ENCODE measurements around the gene TOE1. TPM values are rescaled to one million over a fixed set of nuclear protein-coding genes. Genes with fewer than 3 reads are reported as not detected.
"Not testable (repeated sequence)": the region's sequence is repeated elsewhere in the genome, so short reads cannot be mapped to it uniquely, and the experiment has no call there.

The TOE1 gene
- total RNA-seq, 4 donors from 2014 or later, result 6.0 to 11.9 (median 9.6) TPM

- WGBS, 2 donors, result 91 to 94% methylated on average over 6 of the region's 6 CpGs
- no peak overlapping the region for H3K4me3 ChIP-seq (ENCODE audit: low read depth, poor library complexity, severe bottlenecking)
- TF ChIP-seq CTCF (IDR thresholded peaks at IDR 0.05), result no peak
- no peak for TF ChIP-seq POLR2A (IDR thresholded peaks at IDR 0.05)
- DNase-seq (ENCODE audit: low spot score in 2 of 2), result no peak
- intact Hi-C loops (cut with DNase I; ENCODE audit: low total_unique reads), result no loop called here
These were observed 39.6 kb downstream of the TOE1 start for GRCh38 chr1:45379524-45379923.

GRCh38 chr1:45380125-45380524 lies 40.2 kb downstream of the TOE1 start:
- intact Hi-C loops (cut with DNase I; ENCODE audit: low total_unique reads), result no loop called here
- 91 to 98% methylated on average over 4 of the region's 4 CpGs for WGBS, 2 donors
- DNase-seq (ENCODE audit: low spot score in 2 of 2), result no peak

GRCh38 chr1:45380730-45381129 lies 40.8 kb downstream of the TOE1 start:
- intact Hi-C loops (cut with DNase I; ENCODE audit: low total_unique reads), result no loop called here
- TF ChIP-seq CTCF (IDR thresholded peaks at IDR 0.05) (no peak), POLR2A (IDR thresholded peaks at IDR 0.05) (no peak)
- H3K4me3 ChIP-seq (ENCODE audit: low read depth, poor library complexity, severe bottlenecking), result no peak overlapping the region
- 76% methylated on average over 1 of the region's 1 CpG for WGBS, 2 donors
- DNase-seq (ENCODE audit: low spot score in 2 of 2), result no peak

More at GRCh38 chr1:45380125-45380524, 40.2 kb downstream of the TOE1 start:
- no peak overlapping the region for H3K4me3 ChIP-seq (ENCODE audit: low read depth, poor library complexity, severe bottlenecking)
- no peak for TF ChIP-seq POLR2A (IDR thresholded peaks at IDR 0.05)
- no peak for TF ChIP-seq CTCF (IDR thresholded peaks at IDR 0.05)

GRCh38 chr1:45381243-45381642 lies 41.3 kb downstream of the TOE1 start:
- TF ChIP-seq CTCF (IDR thresholded peaks at IDR 0.05), result no peak
- no peak for TF ChIP-seq POLR2A (IDR thresholded peaks at IDR 0.05)
- intact Hi-C loops (cut with DNase I; ENCODE audit: low total_unique reads), result no loop called here
- no peak for DNase-seq (ENCODE audit: low spot score in 2 of 2)
- WGBS, 2 donors, result 94 to 96% methylated on average over 2 of the region's 2 CpGs
- H3K4me3 ChIP-seq (ENCODE audit: low read depth, poor library complexity, severe bottlenecking), result no peak overlapping the region

- no peak overlapping the region for H3K4me3 ChIP-seq (ENCODE audit: low read depth, poor library complexity, severe bottlenecking)
- 75 to 81% methylated on average over 1 of the region's 1 CpG for WGBS, 2 donors
- TF ChIP-seq POLR2A (IDR thresholded peaks at IDR 0.05), result no peak
- TF ChIP-seq CTCF (IDR thresholded peaks at IDR 0.05), result no peak
- DNase-seq (ENCODE audit: low spot score in 2 of 2), result no peak
- intact Hi-C loops (cut with DNase I; ENCODE audit: low total_unique reads), result no loop called here
These were observed 43.2 kb downstream of the TOE1 start for GRCh38 chr1:45383191-45383590.

GRCh38 chr1:45384213-45384612 lies 44.2 kb downstream of the TOE1 start:
- intact Hi-C loops (cut with DNase I; ENCODE audit: low total_unique reads); DNase-seq (ENCODE audit: low spot score in 2 of 2); H3K4me3 ChIP-seq (ENCODE audit: low read depth, poor library complexity, severe bottlenecking): not testable (repeated sequence)
- WGBS, 2 donors, result 89 to 97% methylated on average over 4 of the region's 4 CpGs
